Naive thymus-derived CD8-positive, alpha-beta T cell (primary cell): Measurements from ENCODE around the gene ANKH. TPM values are rescaled to one million over a fixed set of nuclear protein-coding genes. Genes with fewer than 3 reads are reported as not detected.

ENCODE experiments used
- ATAC-seq, 2 donors: fragments of 150-1000 bp; cut with Tn5 transposase in 1 of 2; sonication (Bioruptor Pico), chemical (Tn5 transposase) in 1 of 2; 1 replicate in 1 of 2; 2 replicates in 1 of 2; pipeline ENCODE4 v1.10.0; 2021; ENCODE audit warnings: mild to moderate bottlenecking in 2 of 2, moderate library complexity in 2 of 2
- POLR2A ChIA-PET: fragments of 350-600 bp; sonication (Branson Sonifier 250); formaldehyde crosslinking; loops from one replicate; lab custom pipeline; 2021; ENCODE audit warnings: antibody characterized with exemption; lab: Charles Lee
- DNase-seq, 10 donors: peaks; one replicate each; pipeline versions ENCODE4 v3.0.0 to v3.0.0-alpha.2; 2020 to 2022
- H3K27ac Mint-ChIP-seq, 10 donors: one replicate each; pipeline ENCODE4 v1.8.0; 2020 to 2022; ENCODE audit warnings: mild to moderate bottlenecking in 10 of 10, mixed read lengths in 10 of 10, moderate library complexity in 4 of 10, inconsistent platforms in 1 of 10
- H3K27me3 Mint-ChIP-seq, 5 donors: one replicate each; pipeline ENCODE4 v1.8.0; 2021 to 2022; ENCODE audit warnings: mixed read lengths in 5 of 5
- H3K36me3 Mint-ChIP-seq, 3 donors: one replicate each; pipeline ENCODE4 v1.8.0; 2020 to 2022; ENCODE audit warnings: mixed read lengths in 3 of 3, mild to moderate bottlenecking in 2 of 3, inconsistent platforms in 1 of 3
- H3K4me1 Mint-ChIP-seq, 4 donors: one replicate each; pipeline ENCODE4 v1.8.0; 2021 to 2022; ENCODE audit warnings: mixed read lengths in 4 of 4
- H3K4me3 Mint-ChIP-seq, 10 donors: one replicate each; pipeline ENCODE4 v1.8.0; 2020 to 2022; ENCODE audit warnings: mild to moderate bottlenecking in 10 of 10, mixed read lengths in 10 of 10, moderate library complexity in 6 of 10, inconsistent platforms in 1 of 10
- H3K9me3 Mint-ChIP-seq, 9 donors: one replicate each; pipeline ENCODE4 v1.8.0; 2020 to 2022; ENCODE audit warnings: mixed read lengths in 9 of 9, mild to moderate bottlenecking in 3 of 9, inconsistent platforms in 1 of 9, moderate library complexity in 1 of 9
- polyA plus RNA-seq, 3 donors: library from polyadenylated mRNA; unstranded; fragments of 300-500 nt; fragmentation: Illumina TruSeq; gene quantifications; one replicate each; pipeline ENCODE4 v1.2.3, GENCODE V29; 2021
- total RNA-seq, 8 experiments: library from RNA in 2 of 8; stranded (reverse) in 2 of 8; gene quantifications; one replicate each; pipeline ENCODE4 v1.2.3 and lab custom pipeline; 2021 to 2026

The ANKH gene
- total and polyA plus RNA-seq, 5 experiments from 2014 or later: 29.1 to 162 (median 41.3) TPM

- H3K4me1 Mint-ChIP-seq: no peaks in the 10 kb centered on the region
- H3K4me3 Mint-ChIP-seq: no peak overlapping the region
- peaks cover 0 to 6% (median 1%) of the 10 kb centered on the region in 5 donors for H3K27me3 Mint-ChIP-seq
- H3K27ac Mint-ChIP-seq: no peak overlapping the region
- POLR2A ChIA-PET: no interaction called here
- H3K9me3 Mint-ChIP-seq: no peaks in the 10 kb centered on the region
- DNase-seq: no peak
- no peaks in the 10 kb centered on the region for H3K36me3 Mint-ChIP-seq
- ATAC-seq: no peak
These were observed 31.4 kb upstream of the ANKH start for GRCh38 chr5:14902826-14903560.

GRCh38 chr5:14901462-14902051 is 30.0 kb upstream of the ANKH start:
- Mint-ChIP-seq H3K27ac (peak overlapping the region in 3 of 10 donors; percentile 0 to 5 (median 1)), H3K4me3 (no peak overlapping the region), H3K9me3 (no peaks in the 10 kb centered on the region), H3K27me3 (peaks cover 0 to 6% (median 1%) of the 10 kb centered on the region in 5 donors), H3K4me1 (no peaks in the 10 kb centered on the region), H3K36me3 (no peaks in the 10 kb centered on the region)
- POLR2A ChIA-PET: no interaction called here
- ATAC-seq (no peak), DNase-seq (no peak)

GRCh38 chr5:14900693-14901461 is 29.3 kb upstream of the ANKH start:
- POLR2A ChIA-PET: no interaction called here
- Mint-ChIP-seq H3K4me3 (no peak overlapping the region), H3K9me3 (no peaks in the 10 kb centered on the region), H3K36me3 (no peaks in the 10 kb centered on the region), H3K27ac (peak overlapping the region in 1 of 10 donors; percentile 5), H3K4me1 (no peaks in the 10 kb centered on the region), H3K27me3 (peaks cover 0 to 6% (median 1%) of the 10 kb centered on the region in 5 donors)
- DNase-seq (no peak), ATAC-seq (no peak)

- Mint-ChIP-seq H3K27ac (no peak overlapping the region), H3K27me3 (peaks cover 0 to 2% (median 0%) of the 10 kb centered on the region in 5 donors), H3K36me3 (no peaks in the 10 kb centered on the region), H3K9me3 (no peaks in the 10 kb centered on the region), H3K4me1 (peaks cover 0 to 1% (median 0%) of the 10 kb centered on the region in 4 donors), H3K4me3 (no peak overlapping the region)
- ATAC-seq: no peak
- no peak for DNase-seq
- POLR2A ChIA-PET: no interaction called here
These were observed 24.6 kb upstream of the ANKH start for GRCh38 chr5:14896131-14896530.

- Mint-ChIP-seq H3K36me3 (no peaks in the 10 kb centered on the region), H3K27ac (peak overlapping the region in 1 of 10 donors; percentile 3), H3K27me3 (peaks cover 0 to 2% (median 0%) of the 10 kb centered on the region in 5 donors), H3K4me1 (peaks cover 0 to 1% (median 0%) of the 10 kb centered on the region in 4 donors), H3K9me3 (no peaks in the 10 kb centered on the region), H3K4me3 (no peak overlapping the region)
- DNase-seq: peak in 1 of 10 donors; percentile 13
- POLR2A ChIA-PET: interaction anchor here (0.6 kb wide), 1 partner anchor 215 kb away, joined by 3 read pairs; no protein-coding TSS in a partner anchor
- peak; percentile 39 to 44 for ATAC-seq
These were observed 23.7 kb upstream of the ANKH start for GRCh38 chr5:14895301-14895700.

- H3K4me3 Mint-ChIP-seq: no peak overlapping the region
- POLR2A ChIA-PET: interaction anchor here (0.6 kb wide), 1 partner anchor 214 kb away, joined by 3 read pairs; no protein-coding TSS in a partner anchor
- H3K9me3 Mint-ChIP-seq: no peaks in the 10 kb centered on the region
These were observed 23.2 kb upstream of the ANKH start for GRCh38 chr5:14894748-14895147.

GRCh38 chr5:14893381-14893780 is 21.8 kb upstream of the ANKH start:
- ATAC-seq (no peak), DNase-seq (no peak)
- no peak overlapping the region for H3K4me3 Mint-ChIP-seq
- peak overlapping the region in 1 of 10 donors; percentile 4 for H3K27ac Mint-ChIP-seq
- H3K27me3 Mint-ChIP-seq: peaks cover 0 to 2% (median 0%) of the 10 kb centered on the region in 5 donors
- H3K36me3 Mint-ChIP-seq: no peaks in the 10 kb centered on the region
- H3K4me1 Mint-ChIP-seq: peaks cover 0 to 1% (median 0%) of the 10 kb centered on the region in 4 donors
- no peaks in the 10 kb centered on the region for H3K9me3 Mint-ChIP-seq
- POLR2A ChIA-PET: no interaction called here

More at GRCh38 chr5:14894748-14895147, 23.2 kb upstream of the ANKH start:
- Mint-ChIP-seq H3K36me3 (no peaks in the 10 kb centered on the region), H3K4me1 (peaks cover 0 to 1% (median 0%) of the 10 kb centered on the region in 4 donors), H3K27me3 (peaks cover 0 to 2% (median 0%) of the 10 kb centered on the region in 5 donors), H3K27ac (peak overlapping the region in 1 of 10 donors; percentile 4)
- DNase-seq (no peak), ATAC-seq (no peak)

- no peaks in the 10 kb centered on the region for H3K9me3 Mint-ChIP-seq
- H3K27me3 Mint-ChIP-seq: peaks cover 0 to 2% (median 0%) of the 10 kb centered on the region in 5 donors
- H3K4me3 Mint-ChIP-seq: no peak overlapping the region
- H3K36me3 Mint-ChIP-seq: no peaks in the 10 kb centered on the region
- H3K27ac Mint-ChIP-seq: no peak overlapping the region
- POLR2A ChIA-PET: interaction anchor here (0.9 kb wide), 1 partner anchor 34 kb away, joined by 6 read pairs; no protein-coding TSS in a partner anchor
- no peak for DNase-seq
- H3K4me1 Mint-ChIP-seq: peaks cover 0 to 1% (median 0%) of the 10 kb centered on the region in 4 donors
- ATAC-seq: no peak
These were observed 19.3 kb upstream of the ANKH start for GRCh38 chr5:14890846-14891245.

GRCh38 chr5:14884062-14884612 is 12.6 kb upstream of the ANKH start:
- H3K9me3 Mint-ChIP-seq: no peaks in the 10 kb centered on the region
- no peaks in the 10 kb centered on the region for H3K36me3 Mint-ChIP-seq
- peaks cover 0 to 5% (median 0%) of the 10 kb centered on the region in 5 donors for H3K27me3 Mint-ChIP-seq
- ATAC-seq: no peak
- no peak overlapping the region for H3K4me3 Mint-ChIP-seq
- POLR2A ChIA-PET: no interaction called here
- DNase-seq: no peak
- peaks cover 0 to 4% (median 0%) of the 10 kb centered on the region in 4 donors for H3K4me1 Mint-ChIP-seq
- no peak overlapping the region for H3K27ac Mint-ChIP-seq

GRCh38 chr5:14882658-14883580 is 11.3 kb upstream of the ANKH start:
- Mint-ChIP-seq H3K4me1 (peaks cover 0 to 4% (median 0%) of the 10 kb centered on the region in 4 donors), H3K27ac (no peak overlapping the region), H3K9me3 (no peaks in the 10 kb centered on the region), H3K27me3 (peaks cover 0 to 5% (median 0%) of the 10 kb centered on the region in 5 donors), H3K36me3 (no peaks in the 10 kb centered on the region), H3K4me3 (no peak overlapping the region)
- DNase-seq (no peak), ATAC-seq (no peak)
- POLR2A ChIA-PET: no interaction called here

GRCh38 chr5:14881826-14882225 is 10.2 kb upstream of the ANKH start:
- Mint-ChIP-seq H3K9me3 (no peaks in the 10 kb centered on the region), H3K36me3 (no peaks in the 10 kb centered on the region), H3K4me3 (no peak overlapping the region), H3K27me3 (peaks cover 0 to 5% (median 0%) of the 10 kb centered on the region in 5 donors), H3K27ac (no peak overlapping the region), H3K4me1 (peaks cover 0 to 4% (median under 1%) of the 10 kb centered on the region in 4 donors)
- POLR2A ChIA-PET: no interaction called here
- ATAC-seq (no peak), DNase-seq (no peak)
